Measurements from ENCODE around the gene SUPT3H. TPM values are rescaled to one million over a fixed set of nuclear protein-coding genes. Genes with fewer than 3 reads are reported as not detected.

The SUPT3H gene
- polyA plus RNA-seq (2011; rRNA removed) (6.0 and 8.7 TPM in 2 replicates), polyA minus RNA-seq (2011; rRNA and poly(A)+ RNA removed) (13.1 and 13.8 TPM in 2 replicates)

DNA sequence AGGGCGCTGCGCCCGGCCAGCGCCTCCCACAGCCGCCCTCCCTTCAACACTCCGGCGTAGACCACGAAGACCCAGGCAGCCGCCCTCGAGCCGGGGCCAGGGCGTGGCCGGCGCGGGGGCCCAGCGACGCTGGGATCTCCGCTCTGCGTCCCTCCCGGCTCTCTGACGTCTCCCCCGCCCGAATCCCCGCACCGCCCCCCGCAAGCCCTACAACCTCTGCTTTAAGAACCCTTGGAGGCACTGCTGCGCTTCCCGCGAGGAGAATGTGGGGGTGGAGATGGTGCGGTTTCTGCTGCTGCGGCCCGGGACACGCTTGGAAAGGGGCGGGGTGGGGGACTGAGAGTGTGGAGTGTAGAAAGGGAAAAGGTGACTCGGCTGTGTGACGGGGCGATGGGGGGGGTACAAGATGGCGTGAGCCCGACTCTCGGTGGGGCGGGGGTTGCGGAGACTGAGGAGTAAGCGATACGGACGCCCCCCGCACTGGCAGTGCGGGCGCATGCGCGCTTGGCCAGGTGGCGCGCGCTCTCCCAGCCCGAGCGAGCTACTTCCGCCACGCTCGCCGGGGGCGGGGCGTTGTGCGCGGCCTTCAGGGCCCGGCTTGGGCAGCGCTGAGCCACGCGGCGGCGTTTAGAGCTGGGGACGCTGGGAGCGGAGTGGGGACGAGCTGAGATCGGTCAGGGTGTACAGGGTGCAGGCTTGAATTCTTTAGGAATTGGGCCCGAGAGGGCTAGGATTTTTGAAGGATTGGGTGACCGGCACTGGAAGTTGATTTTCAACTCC, at the start of gene SUPT3H:
Gene SUPT3H, minus strand, starts transcription at position 381 of the 780 bp plus-strand sequence.
- peak; percentile 75 for DNase-seq (ENCODE audit: low read depth, low spot score)
- Histone ChIP-seq H3K27ac (ENCODE audit: low read depth, low read length) (peak within 1 kb of the TSS; percentile 95), H3K9me3 (ENCODE audit: control insufficient read depth, insufficient read depth, low read length) (no peaks in the 10 kb centered on the region), H3K4me3 (ENCODE audit: low read depth, low read length) (peak within 1 kb of the TSS; percentile 78), H3K27me3 (ENCODE audit: control insufficient read depth, insufficient read depth, low read length) (no peaks in the 10 kb centered on the region)
- ChIA-PET CTCF (interaction anchor here (0.6 to 2.1 kb wide), 8 partner anchors 151 to 902 kb away, joined by 3 to 12 read pairs (median 4); no protein-coding TSS in a partner anchor), POLR2A (interaction anchor here (0.6 to 1.3 kb wide), 9 partner anchors 10 to 902 kb away, joined by 3 to 5 read pairs (median 4); no protein-coding TSS in a partner anchor)
- TF ChIP-seq, protein P1, sequence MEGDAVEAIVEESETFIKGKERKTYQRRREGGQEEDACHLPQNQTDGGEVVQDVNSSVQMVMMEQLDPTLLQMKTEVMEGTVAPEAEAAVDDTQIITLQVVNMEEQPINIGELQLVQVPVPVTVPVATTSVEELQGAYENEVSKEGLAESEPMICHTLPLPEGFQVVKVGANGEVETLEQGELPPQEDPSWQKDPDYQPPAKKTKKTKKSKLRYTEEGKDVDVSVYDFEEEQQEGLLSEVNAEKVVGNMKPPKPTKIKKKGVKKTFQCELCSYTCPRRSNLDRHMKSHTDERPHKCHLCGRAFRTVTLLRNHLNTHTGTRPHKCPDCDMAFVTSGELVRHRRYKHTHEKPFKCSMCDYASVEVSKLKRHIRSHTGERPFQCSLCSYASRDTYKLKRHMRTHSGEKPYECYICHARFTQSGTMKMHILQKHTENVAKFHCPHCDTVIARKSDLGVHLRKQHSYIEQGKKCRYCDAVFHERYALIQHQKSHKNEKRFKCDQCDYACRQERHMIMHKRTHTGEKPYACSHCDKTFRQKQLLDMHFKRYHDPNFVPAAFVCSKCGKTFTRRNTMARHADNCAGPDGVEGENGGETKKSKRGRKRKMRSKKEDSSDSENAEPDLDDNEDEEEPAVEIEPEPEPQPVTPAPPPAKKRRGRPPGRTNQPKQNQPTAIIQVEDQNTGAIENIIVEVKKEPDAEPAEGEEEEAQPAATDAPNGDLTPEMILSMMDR (IDR thresholded peaks at IDR 0.05; ENCODE audit: low read depth, low read length): peak; percentile 29; the same call in 1 of the 2 replicates

DNA sequence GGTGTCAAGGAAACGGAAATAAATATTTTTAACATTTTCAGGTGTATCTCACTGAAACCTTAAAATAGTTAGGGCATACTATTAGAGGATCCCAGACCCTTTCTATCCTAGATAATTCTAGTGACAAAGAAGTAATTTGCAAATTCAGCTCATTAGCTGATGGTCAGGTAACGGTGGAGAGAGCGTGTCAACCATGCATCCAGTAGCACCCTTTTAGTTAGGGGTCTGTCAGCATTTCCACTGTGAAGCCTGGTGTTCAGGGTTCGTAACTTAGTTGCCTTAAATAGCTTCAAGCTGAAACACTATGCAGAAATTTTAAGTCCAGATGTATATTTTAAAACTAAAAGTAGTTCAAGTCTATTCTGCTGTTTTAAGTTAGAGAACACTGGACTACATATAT, 48.5 kb upstream of the SUPT3H start:
- DNase-seq (ENCODE audit: low read depth, low spot score): no peak
- ChIA-PET CTCF (interaction anchor here (2.8 kb wide), 1 partner anchor 288 kb away, joined by 15 read pairs; no protein-coding TSS in a partner anchor), POLR2A (interaction anchor here (0.5 to 1.0 kb wide), 2 partner anchors 48 to 79 kb away, joined by 4 to 6 read pairs; no protein-coding TSS in a partner anchor)
- no peak overlapping the region for H3K4me3 ChIP-seq (ENCODE audit: low read depth, low read length)
- H3K27ac ChIP-seq (ENCODE audit: low read depth, low read length): no peak overlapping the region
- H3K9me3 ChIP-seq (ENCODE audit: control insufficient read depth, insufficient read depth, low read length): no peaks in the 10 kb centered on the region; the same call in 1 of the 2 replicates
- TF ChIP-seq, protein P1 (IDR thresholded peaks at IDR 0.05; ENCODE audit: low read depth, low read length): no peak
- no peaks in the 10 kb centered on the region for H3K27me3 ChIP-seq (ENCODE audit: control insufficient read depth, insufficient read depth, low read length)

DNA sequence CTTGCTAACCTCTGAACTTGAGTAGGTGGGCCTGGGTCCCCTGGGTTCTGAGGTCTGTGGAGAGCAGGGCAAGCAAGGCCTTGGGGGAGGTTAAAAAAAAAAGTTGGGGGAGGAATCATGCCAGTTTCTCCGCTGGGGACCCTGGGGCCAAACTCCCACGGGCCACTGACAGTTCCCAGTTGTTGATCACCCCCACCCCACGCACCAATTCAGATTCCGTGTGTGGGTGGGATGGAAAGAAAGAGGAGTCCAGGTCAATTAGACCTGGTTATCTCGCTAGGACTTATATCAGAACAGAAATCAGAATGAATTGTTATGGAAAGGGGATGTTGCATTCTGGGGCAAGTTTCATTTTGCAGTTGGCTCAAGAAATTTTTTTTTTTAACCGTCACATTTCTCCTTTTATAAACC, 46.7 kb upstream of the SUPT3H start:
- Histone ChIP-seq H3K4me3 (ENCODE audit: low read depth, low read length) (peak overlapping the region; percentile 94), H3K27me3 (ENCODE audit: control insufficient read depth, insufficient read depth, low read length) (no peaks in the 10 kb centered on the region), H3K9me3 (ENCODE audit: control insufficient read depth, insufficient read depth, low read length) (no peaks in the 10 kb centered on the region; the same call in 1 of the 2 replicates), H3K27ac (ENCODE audit: low read depth, low read length) (no peak overlapping the region)
- TF ChIP-seq, protein P1 (IDR thresholded peaks at IDR 0.05; ENCODE audit: low read depth, low read length): no peak
- ChIA-PET POLR2A (no interaction called here), CTCF (interaction anchor here (1.0 to 2.8 kb wide), 4 partner anchors 290 to 949 kb away, joined by 3 to 15 read pairs (median 3); no protein-coding TSS in a partner anchor)
- DNase-seq (ENCODE audit: low read depth, low spot score): no peak

DNA sequence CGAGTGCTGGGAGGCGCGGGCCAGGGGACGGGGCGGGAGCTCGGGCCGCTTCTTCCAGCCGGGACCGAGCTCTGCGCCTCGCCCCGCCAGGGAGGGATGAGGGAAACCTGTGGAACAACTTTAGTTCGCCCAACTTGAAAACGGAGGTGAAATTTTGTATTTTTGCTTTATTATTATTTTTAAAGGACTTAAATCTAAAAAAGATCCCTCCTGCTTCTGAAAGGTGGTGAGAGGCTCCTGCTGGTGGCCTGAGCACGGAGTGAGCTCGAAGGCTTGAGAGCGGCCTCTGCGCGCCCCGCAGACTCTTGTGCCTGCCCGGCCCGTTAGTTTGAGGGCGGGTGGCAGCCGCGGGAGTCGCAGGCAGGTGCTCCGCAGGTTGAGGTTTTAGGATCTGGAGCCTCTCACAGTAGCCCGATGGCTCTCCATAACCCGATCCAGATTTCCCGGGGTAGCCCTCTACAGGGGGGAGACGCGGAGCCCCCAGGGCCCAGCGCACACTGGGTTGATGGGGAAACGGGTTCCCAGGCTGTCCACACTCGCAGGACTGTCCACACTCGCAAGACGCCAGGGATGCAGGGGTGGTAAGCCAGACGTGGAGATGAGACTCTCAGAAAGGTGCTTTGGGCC, 46.2 kb upstream of the SUPT3H start:
- H3K9me3 ChIP-seq (ENCODE audit: control insufficient read depth, insufficient read depth, low read length): no peaks in the 10 kb centered on the region; the same call in 1 of the 2 replicates
- H3K4me3 ChIP-seq (ENCODE audit: low read depth, low read length): peak overlapping the region; percentile 94
- ChIA-PET POLR2A (no interaction called here), CTCF (interaction anchor here (1.0 to 2.8 kb wide), 4 partner anchors 290 to 948 kb away, joined by 3 to 15 read pairs (median 3); no protein-coding TSS in a partner anchor)
- DNase-seq (ENCODE audit: low read depth, low spot score): no peak
- H3K27me3 ChIP-seq (ENCODE audit: control insufficient read depth, insufficient read depth, low read length): no peaks in the 10 kb centered on the region
- TF ChIP-seq, protein P1 (IDR thresholded peaks at IDR 0.05; ENCODE audit: low read depth, low read length): no peak
- no peak overlapping the region for H3K27ac ChIP-seq (ENCODE audit: low read depth, low read length)

All from AG04450 (cell line).